ENCODE measurements around the gene MBD6.
A peak's percentile ranks its signal among the peaks of the same experiment; 100 is the strongest.

Gene MBD6

GRCh38 chr12:57518920-57519795 is 3.5 kb upstream of the MBD6 start:
- H3K9me3 ChIP-seq (ENCODE audit: insufficient read depth, low read length): no peaks in the 10 kb centered on the region
- no peak for DNase-seq (ENCODE audit: low read depth, low spot score)
- H3K36me3 ChIP-seq (ENCODE audit: insufficient read depth, insufficient read length, low read length): peaks cover 59% of the 10 kb centered on the region
- peaks cover 5% of the 10 kb centered on the region for H3K4me1 ChIP-seq (ENCODE audit: insufficient read depth, insufficient read length)
- no peak for TF ChIP-seq ZNF274 (IDR thresholded peaks at IDR 0.05; ENCODE audit: low read depth, low read length)
- TF ChIP-seq SUZ12 (IDR thresholded peaks at IDR 0.05; ENCODE audit: extremely low read depth, insufficient read depth, insufficient read length): no peak
- no peak for TF ChIP-seq YY1 (IDR thresholded peaks at IDR 0.05; ENCODE audit: insufficient read depth, insufficient read length)
- peak overlapping the region; percentile 95 for H3K9ac ChIP-seq (ENCODE audit: insufficient read length, low read depth)
- H3K4me3 ChIP-seq (ENCODE audit: insufficient read length, low read depth): peak overlapping the region; percentile 84
- H3K27me3 ChIP-seq (ENCODE audit: insufficient read depth, insufficient read length): no peaks in the 10 kb centered on the region

- no peak for DNase-seq (ENCODE audit: low read depth, low spot score)
- H3K4me1 ChIP-seq (ENCODE audit: insufficient read depth, insufficient read length): peaks cover 9% of the 10 kb centered on the region
- peaks cover 59% of the 10 kb centered on the region for H3K36me3 ChIP-seq (ENCODE audit: insufficient read depth, insufficient read length, low read length)
- peak overlapping the region; percentile 84 for H3K4me3 ChIP-seq (ENCODE audit: insufficient read length, low read depth)
- H3K27me3 ChIP-seq (ENCODE audit: insufficient read depth, insufficient read length): no peaks in the 10 kb centered on the region
- TF ChIP-seq ZNF274 (IDR thresholded peaks at IDR 0.05; ENCODE audit: low read depth, low read length) (no peak), SUZ12 (IDR thresholded peaks at IDR 0.05; ENCODE audit: extremely low read depth, insufficient read depth, insufficient read length) (no peak), YY1 (IDR thresholded peaks at IDR 0.05; ENCODE audit: insufficient read depth, insufficient read length) (no peak)
- H3K9ac ChIP-seq (ENCODE audit: insufficient read length, low read depth): peak overlapping the region; percentile 95
- no peaks in the 10 kb centered on the region for H3K9me3 ChIP-seq (ENCODE audit: insufficient read depth, low read length)
Measured at GRCh38 chr12:57519796-57520052, 2.9 kb upstream of the MBD6 start.

GRCh38 chr12:57520053-57520818 is 2.4 kb upstream of the MBD6 start, which contains the start of gene DDIT3:
Gene DDIT3 (minus strand): TSS chr12:57520514. CDS start chr12:57517406, 3,108 bp downstream.
- H3K4me1 ChIP-seq (ENCODE audit: insufficient read depth, insufficient read length): peaks cover 9% of the 10 kb centered on the region
- no peaks in the 10 kb centered on the region for H3K9me3 ChIP-seq (ENCODE audit: insufficient read depth, low read length)
- H3K36me3 ChIP-seq (ENCODE audit: insufficient read depth, insufficient read length, low read length): peaks cover 59% of the 10 kb centered on the region
- peak within 1 kb of the TSS; percentile 95 for H3K9ac ChIP-seq (ENCODE audit: insufficient read length, low read depth)
- DNase-seq (ENCODE audit: low read depth, low spot score): peak; percentile 97
- TF ChIP-seq SUZ12 (IDR thresholded peaks at IDR 0.05; ENCODE audit: extremely low read depth, insufficient read depth, insufficient read length): no peak
- TF ChIP-seq YY1 (IDR thresholded peaks at IDR 0.05; ENCODE audit: insufficient read depth, insufficient read length): no peak
- TF ChIP-seq ZNF274 (IDR thresholded peaks at IDR 0.05; ENCODE audit: low read depth, low read length): no peak
- H3K27me3 ChIP-seq (ENCODE audit: insufficient read depth, insufficient read length): no peaks in the 10 kb centered on the region
- H3K4me3 ChIP-seq (ENCODE audit: insufficient read length, low read depth): peak within 1 kb of the TSS; percentile 84

GRCh38 chr12:57521525-57522010 is 1.1 kb upstream of the MBD6 start:
- peaks cover 13% of the 10 kb centered on the region for H3K4me1 ChIP-seq (ENCODE audit: insufficient read depth, insufficient read length)
- peaks cover 58% of the 10 kb centered on the region for H3K36me3 ChIP-seq (ENCODE audit: insufficient read depth, insufficient read length, low read length)

GRCh38 chr12:57522887-57523705 is 472 bp downstream of the MBD6 start:
- H3K9me3 ChIP-seq (ENCODE audit: insufficient read depth, low read length): no peaks in the 10 kb centered on the region
- H3K27me3 ChIP-seq (ENCODE audit: insufficient read depth, insufficient read length): no peaks in the 10 kb centered on the region
- peaks cover 59% of the 10 kb centered on the region for H3K36me3 ChIP-seq (ENCODE audit: insufficient read depth, insufficient read length, low read length)
- TF ChIP-seq YY1 (IDR thresholded peaks at IDR 0.05; ENCODE audit: insufficient read depth, insufficient read length): no peak
- no peak for TF ChIP-seq SUZ12 (IDR thresholded peaks at IDR 0.05; ENCODE audit: extremely low read depth, insufficient read depth, insufficient read length)
- H3K9ac ChIP-seq (ENCODE audit: insufficient read length, low read depth): peak overlapping the region; percentile 98
- peak overlapping the region; percentile 84 for H3K4me3 ChIP-seq (ENCODE audit: insufficient read length, low read depth)
- peaks cover 13% of the 10 kb centered on the region for H3K4me1 ChIP-seq (ENCODE audit: insufficient read depth, insufficient read length)
- DNase-seq (ENCODE audit: low read depth, low spot score): no peak

More at GRCh38 chr12:57521525-57522010, 1.1 kb upstream of the MBD6 start:
- no peak for DNase-seq (ENCODE audit: low read depth, low spot score)
- no peaks in the 10 kb centered on the region for H3K9me3 ChIP-seq (ENCODE audit: insufficient read depth, low read length)
- TF ChIP-seq ZNF274 (IDR thresholded peaks at IDR 0.05; ENCODE audit: low read depth, low read length) (no peak), SUZ12 (IDR thresholded peaks at IDR 0.05; ENCODE audit: extremely low read depth, insufficient read depth, insufficient read length) (no peak), YY1 (IDR thresholded peaks at IDR 0.05; ENCODE audit: insufficient read depth, insufficient read length) (no peak)
- H3K27me3 ChIP-seq (ENCODE audit: insufficient read depth, insufficient read length): no peaks in the 10 kb centered on the region
- peak overlapping the region; percentile 53 for H3K4me3 ChIP-seq (ENCODE audit: insufficient read length, low read depth)
- peak overlapping the region; percentile 69 for H3K9ac ChIP-seq (ENCODE audit: insufficient read length, low read depth)

GRCh38 chr12:57523706-57524614 is 1.3 kb downstream of the MBD6 start:
- H3K27me3 ChIP-seq (ENCODE audit: insufficient read depth, insufficient read length): no peaks in the 10 kb centered on the region
- H3K36me3 ChIP-seq (ENCODE audit: insufficient read depth, insufficient read length, low read length): peaks cover 59% of the 10 kb centered on the region
- H3K9ac ChIP-seq (ENCODE audit: insufficient read length, low read depth): peak overlapping the region; percentile 98
- no peak for DNase-seq (ENCODE audit: low read depth, low spot score)
- H3K4me1 ChIP-seq (ENCODE audit: insufficient read depth, insufficient read length): peaks cover 13% of the 10 kb centered on the region
- peak overlapping the region; percentile 84 for H3K4me3 ChIP-seq (ENCODE audit: insufficient read length, low read depth)
- H3K9me3 ChIP-seq (ENCODE audit: insufficient read depth, low read length): no peaks in the 10 kb centered on the region
- TF ChIP-seq ZNF274 (IDR thresholded peaks at IDR 0.05; ENCODE audit: low read depth, low read length) (no peak), SUZ12 (IDR thresholded peaks at IDR 0.05; ENCODE audit: extremely low read depth, insufficient read depth, insufficient read length) (no peak), YY1 (IDR thresholded peaks at IDR 0.05; ENCODE audit: insufficient read depth, insufficient read length) (no peak)
